GM19395 (cell line): ENCODE results near the gene ATXN1.
A peak's percentile ranks its signal among the peaks of the same experiment; 100 is the strongest.

ENCODE experiments used
- ATAC-seq: cut with Tn5 transposase; IDR thresholded peaks from one replicate; pipeline ENCODE4 v1.9.1; 2021; ENCODE audit warnings: mild to moderate bottlenecking, moderate library complexity; ENCODE audit not compliant: unreplicated experiment

The ATXN1 gene

GRCh38 chr6:16305788-16306187, 455.5 kb downstream of the ATXN1 start:
- ATAC-seq: peak; percentile 33

GRCh38 chr6:16305246-16305725, 456.0 kb downstream of the ATXN1 start:
- peak; percentile 81 for ATAC-seq

GRCh38 chr6:16302721-16303552, 458.3 kb downstream of the ATXN1 start:
- no peak for ATAC-seq

GRCh38 chr6:16301511-16301910, 459.7 kb downstream of the ATXN1 start:
- ATAC-seq: peak; percentile 69

- ATAC-seq: no peak
These were observed 461.4 kb downstream of the ATXN1 start for GRCh38 chr6:16299861-16300260.

- no peak for ATAC-seq
These were observed 465.1 kb downstream of the ATXN1 start for GRCh38 chr6:16296061-16296670.

- no peak for ATAC-seq
These were observed 465.8 kb downstream of the ATXN1 start for GRCh38 chr6:16295471-16295870.

GRCh38 chr6:16295060-16295459, 466.2 kb downstream of the ATXN1 start:
- ATAC-seq: no peak

GRCh38 chr6:16294371-16294770, 466.9 kb downstream of the ATXN1 start:
- ATAC-seq: no peak

GRCh38 chr6:16292942-16293341, 468.3 kb downstream of the ATXN1 start:
- no peak for ATAC-seq

GRCh38 chr6:16292432-16292831, 468.8 kb downstream of the ATXN1 start:
- no peak for ATAC-seq

GRCh38 chr6:16291739-16292138, 469.5 kb downstream of the ATXN1 start:
- no peak for ATAC-seq

- no peak for ATAC-seq
These were observed 473.1 kb downstream of the ATXN1 start for GRCh38 chr6:16288163-16288562.

GRCh38 chr6:16286151-16286522, 475.1 kb downstream of the ATXN1 start:
- no peak for ATAC-seq

- no peak for ATAC-seq
These were observed 475.7 kb downstream of the ATXN1 start for GRCh38 chr6:16285467-16286150.

GRCh38 chr6:16284472-16284871, 476.8 kb downstream of the ATXN1 start:
- no peak for ATAC-seq

- ATAC-seq: no peak
These were observed 478.9 kb downstream of the ATXN1 start for GRCh38 chr6:16282370-16282769.

- ATAC-seq: no peak
These were observed 482.0 kb downstream of the ATXN1 start for GRCh38 chr6:16279243-16279642.

- no peak for ATAC-seq
These were observed 482.5 kb downstream of the ATXN1 start for GRCh38 chr6:16278750-16279149.

- ATAC-seq: no peak
These were observed 483.1 kb downstream of the ATXN1 start for GRCh38 chr6:16278048-16278724.
